Measurements from ENCODE around the gene CPEB2. TPM values are rescaled to one million over a fixed set of nuclear protein-coding genes. Genes with fewer than 3 reads are reported as not detected.

Gene CPEB2
- total RNA-seq, 4 donors from 2014 or later: 23.2 to 38.5 (median 26.5) TPM

GRCh38 chr4:15010038-15010585 is 7.8 kb downstream of the CPEB2 start:
- H3K27ac ChIP-seq: peak overlapping the region; percentile 1 to 57 (median 38)
- TF ChIP-seq POLR2AphosphoS5 (IDR thresholded peaks at IDR 0.05) (no peak), POLR2A (IDR thresholded peaks at IDR 0.05) (no peak), CTCF (IDR thresholded peaks at IDR 0.05) (no peak), EP300 (IDR thresholded peaks at IDR 0.05; ENCODE audit: low read depth) (no peak)
- intact Hi-C loops (cut with DNase I; ENCODE audit: low total_unique reads): no loop called here
- no peaks in the 10 kb centered on the region for H3K27me3 ChIP-seq
- no peak for DNase-seq
- H3K4me3 ChIP-seq: no peak overlapping the region
- H3K36me3 ChIP-seq: peaks cover 0 to 5% (median 2%) of the 10 kb centered on the region in 4 donors
- H3K4me1 ChIP-seq: peaks cover 3 to 58% (median 28%) of the 10 kb centered on the region in 4 donors
- in situ Hi-C loops (cut with MboI; ENCODE audit: low pct_ligation_motif_present in 1 of 4, low pct_unique_long_range_greater_than_20kb in 1 of 4, low sequenced_read_pairs in 3 of 4): loop anchor here in 2 of 4 donors (25.0 kb wide), 2 partner anchors 452 to 1373 kb away; partner anchors contain the start of genes BOD1L1 (in 1 of the 2) and CC2D2A (in 1 of the 2)
- H3K9me3 ChIP-seq: no peaks in the 10 kb centered on the region

DNA sequence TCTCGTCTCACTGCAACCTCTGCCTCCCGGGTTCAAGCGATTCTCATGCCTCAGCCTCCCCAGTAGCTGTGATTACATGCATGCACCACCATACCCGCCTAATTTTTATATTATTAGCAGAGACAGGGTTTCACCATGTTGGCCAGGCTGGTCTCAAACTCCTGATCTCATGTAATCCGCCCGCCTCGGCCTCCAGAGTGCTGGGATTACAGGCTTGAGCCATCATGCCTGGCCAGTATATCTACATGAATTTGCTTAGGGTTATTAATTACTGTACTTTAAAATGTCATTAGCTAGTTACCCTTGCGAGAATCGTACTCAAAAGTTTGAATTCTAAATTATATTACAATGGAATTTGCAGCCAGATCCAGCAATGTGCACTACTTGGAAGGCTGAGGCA is 8.9 kb downstream of the CPEB2 start:
- Histone ChIP-seq H3K27ac (peak overlapping the region in 1 of 4 donors; percentile 20), H3K36me3 (peaks cover 0 to 8% (median 2%) of the 10 kb centered on the region in 4 donors), H3K4me3 (no peak overlapping the region), H3K9me3 (no peaks in the 10 kb centered on the region), H3K27me3 (no peaks in the 10 kb centered on the region), H3K4me1 (peaks cover 3 to 49% (median 22%) of the 10 kb centered on the region in 4 donors)
- in situ Hi-C loops (cut with MboI; ENCODE audit: low pct_ligation_motif_present in 1 of 4, low pct_unique_long_range_greater_than_20kb in 1 of 4, low sequenced_read_pairs in 3 of 4): loop anchor here in 2 of 4 donors (25.0 kb wide), 2 partner anchors 451 to 1374 kb away; partner anchors contain the start of genes BOD1L1 (in 1 of the 2) and CC2D2A (in 1 of the 2)
- DNase-seq: no peak
- WGBS, 2 donors (ENCODE audit: low coverage in 1 of 2): 96 to 97% methylated on average over 9 of the region's 9 CpGs
- no peak for TF ChIP-seq POLR2A (IDR thresholded peaks at IDR 0.05)
- no peak for TF ChIP-seq CTCF (IDR thresholded peaks at IDR 0.05)
- TF ChIP-seq EP300 (IDR thresholded peaks at IDR 0.05; ENCODE audit: low read depth): no peak
- no peak for TF ChIP-seq POLR2AphosphoS5 (IDR thresholded peaks at IDR 0.05)
- intact Hi-C loops (cut with DNase I; ENCODE audit: low total_unique reads): no loop called here

GRCh38 chr4:15012017-15012788 is 9.9 kb downstream of the CPEB2 start:
- H3K9me3 ChIP-seq: no peaks in the 10 kb centered on the region
- in situ Hi-C loops (cut with MboI; ENCODE audit: low pct_ligation_motif_present in 1 of 4, low pct_unique_long_range_greater_than_20kb in 1 of 4, low sequenced_read_pairs in 3 of 4): loop anchor here in 2 of 4 donors (25.0 kb wide), 2 partner anchors 450 to 1375 kb away; partner anchors contain the start of genes BOD1L1 (in 1 of the 2) and CC2D2A (in 1 of the 2)

GRCh38 chr4:15013585-15013984 is 11.3 kb downstream of the CPEB2 start:
- H3K36me3 ChIP-seq: peaks cover 0 to 10% (median 5%) of the 10 kb centered on the region in 4 donors
- intact Hi-C loops (cut with DNase I; ENCODE audit: low total_unique reads) (no loop called here), in situ Hi-C loops (cut with MboI; ENCODE audit: low pct_ligation_motif_present in 1 of 4, low pct_unique_long_range_greater_than_20kb in 1 of 4, low sequenced_read_pairs in 3 of 4) (loop anchor here in 2 of 4 donors (25.0 kb wide), 2 partner anchors 449 to 1376 kb away; partner anchors contain the start of genes BOD1L1 (in 1 of the 2) and CC2D2A (in 1 of the 2))
- no peaks in the 10 kb centered on the region for H3K9me3 ChIP-seq
- H3K27ac ChIP-seq: no peak overlapping the region
- H3K4me1 ChIP-seq: peaks cover 3 to 45% (median 20%) of the 10 kb centered on the region in 4 donors
- TF ChIP-seq EP300 (IDR thresholded peaks at IDR 0.05; ENCODE audit: low read depth) (no peak), CTCF (IDR thresholded peaks at IDR 0.05) (no peak), POLR2A (IDR thresholded peaks at IDR 0.05) (no peak), POLR2AphosphoS5 (IDR thresholded peaks at IDR 0.05) (no peak)
- H3K4me3 ChIP-seq: no peak overlapping the region
- no peaks in the 10 kb centered on the region for H3K27me3 ChIP-seq
- no peak for DNase-seq

More at GRCh38 chr4:15012017-15012788, 9.9 kb downstream of the CPEB2 start:
- H3K27ac ChIP-seq: peak overlapping the region in 1 of 4 donors; percentile 20
- H3K27me3 ChIP-seq: no peaks in the 10 kb centered on the region
- 77 to 88% methylated on average over 3 of the region's 3 CpGs for WGBS, 2 donors (ENCODE audit: low coverage in 1 of 2)
- H3K4me1 ChIP-seq: peaks cover 3 to 44% (median 16%) of the 10 kb centered on the region in 4 donors
- TF ChIP-seq EP300 (IDR thresholded peaks at IDR 0.05; ENCODE audit: low read depth): no peak
- no peak overlapping the region for H3K4me3 ChIP-seq
- H3K36me3 ChIP-seq: peaks cover 0 to 13% (median 5%) of the 10 kb centered on the region in 4 donors
- intact Hi-C loops (cut with DNase I; ENCODE audit: low total_unique reads): no loop called here
- no peak for DNase-seq

Measured in transverse colon (tissue), 4 donors.